Body of pancreas (tissue), 4 donors: ENCODE measurements around the gene TNFAIP8L1. TPM values are rescaled to one million over a fixed set of nuclear protein-coding genes. Genes with fewer than 3 reads are reported as not detected.

Experiments
- ATAC-seq: fragments of 150-250 bp; one replicate; pipeline ENCODE4 v1.9.1; 2016
- DNase-seq, 4 donors: peaks; one replicate each; pipeline ENCODE4 v3.0.0-alpha.2; 2019
- H3K27ac ChIP-seq, 4 donors: fragments of 200-600 bp; sonication (generic); 1 replicate in 3 of 4; 2 replicates in 1 of 4; pipeline versions ENCODE4 v1.5.1 to v1.6.1; 2016 to 2019; ENCODE audit warnings: mild to moderate bottlenecking in 1 of 4, mixed read lengths in 1 of 4, moderate library complexity in 1 of 4
- H3K27me3 ChIP-seq, 2 donors: fragments of 200-600 bp; sonication (generic); one replicate each; pipeline ENCODE4 v1.6.0; 2016; ENCODE audit warnings: mild to moderate bottlenecking in 1 of 2
- H3K36me3 ChIP-seq, 2 donors: fragments of 200-600 bp; sonication (generic); replicated peaks in 1 of 2; 2 replicates each; pipeline ENCODE4 v1.5.1; 2016; ENCODE audit warnings: low read depth in 2 of 2; ENCODE audit not compliant: insufficient read depth in 1 of 2
- H3K4me1 ChIP-seq: fragments of 200-600 bp; sonication (generic); one replicate; pipeline ENCODE4 v1.6.0; 2016
- H3K4me3 ChIP-seq, 2 donors: fragments of 200-600 bp; sonication (generic); 1 replicate in 1 of 2; 2 replicates in 1 of 2; pipeline ENCODE4 v1.5.1; 2016 to 2019
- H3K9me3 ChIP-seq, 3 donors: fragments of 200-600 bp; sonication (generic); 1 replicate in 2 of 3; 2 replicates in 1 of 3; pipeline ENCODE4 v1.5.1; 2016
- POLR2A ChIP-seq, 3 donors: fragments of 450-650 bp; IDR thresholded peaks; one replicate each; pipeline ENCODE4 v1.6.1; 2016; ENCODE audit warnings: antibody characterized with exemption in 3 of 3, mild to moderate bottlenecking in 2 of 3
- WGBS, 2 donors: methylation state at CpG; one replicate each; pipeline ENCODE4 v1.1.5; 2017; 5-methylcytosine and 5-hydroxymethylcytosine counted together
- intact Hi-C: fragments of 100-400 bp; cut with DNase I; formaldehyde crosslinking; loops from one replicate; pipeline ENCODE4 v1.15.1; 2023
- total RNA-seq, 2 donors: library from RNA; depleted of rRNA; stranded (reverse); fragments of >200 nt; gene quantifications; one replicate each; pipeline ENCODE4 v1.1.0, GENCODE V29; 2016
- TF ChIP-seq, protein P1 (sequence below), 7 experiments: fragments of 450-650 bp in 4 of 7; fragments of 200-600 bp in 3 of 7; sonication (generic) in 3 of 7; IDR thresholded peaks; one replicate each; pipeline ENCODE4 v1.5.1; 2016 to 2019; ENCODE audit warnings: antibody characterized with exemption in 7 of 7

The TNFAIP8L1 gene
- total RNA-seq, 2 donors from 2014 or later: 3.4 to 5.3 TPM

DNA sequence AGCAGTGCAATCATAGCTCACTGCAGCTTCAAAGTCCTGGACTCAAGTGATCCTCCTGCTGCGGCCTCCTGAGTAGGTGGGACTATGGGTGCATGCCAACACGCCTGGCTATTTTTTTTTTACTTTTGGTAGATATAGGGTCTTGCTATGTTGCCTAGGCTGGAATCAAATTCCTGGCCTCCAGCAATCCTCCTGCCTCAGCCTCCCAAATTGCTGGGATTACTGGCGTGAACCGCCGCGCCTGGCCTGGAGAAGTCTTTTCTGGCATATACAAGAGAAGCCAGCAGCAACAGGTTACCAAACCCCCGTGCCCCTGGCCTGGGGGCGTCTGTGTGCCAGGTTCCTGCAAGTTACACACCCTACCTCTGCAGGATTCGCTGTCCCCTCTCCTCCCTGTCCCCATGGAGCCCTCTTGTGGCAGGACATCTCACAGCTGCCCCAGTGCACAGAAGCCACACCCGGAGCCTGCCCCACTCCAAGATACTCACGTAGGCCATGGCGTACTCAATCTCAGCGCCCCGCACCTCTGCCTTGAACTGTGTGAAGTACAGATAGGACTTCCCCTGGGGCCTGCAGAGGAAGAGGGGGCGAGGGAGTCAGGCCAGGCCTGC is 21.0 kb downstream of the TNFAIP8L1 start:
- no peak overlapping the region for H3K27ac ChIP-seq
- H3K27me3 ChIP-seq: no peaks in the 10 kb centered on the region
- H3K4me3 ChIP-seq: no peak overlapping the region
- ATAC-seq (no peak), DNase-seq (no peak)
- peaks cover 27 to 43% of the 10 kb centered on the region in 2 donors for H3K36me3 ChIP-seq
- H3K9me3 ChIP-seq: no peaks in the 10 kb centered on the region
- intact Hi-C loops: no loop called here
- TF ChIP-seq, protein P1, sequence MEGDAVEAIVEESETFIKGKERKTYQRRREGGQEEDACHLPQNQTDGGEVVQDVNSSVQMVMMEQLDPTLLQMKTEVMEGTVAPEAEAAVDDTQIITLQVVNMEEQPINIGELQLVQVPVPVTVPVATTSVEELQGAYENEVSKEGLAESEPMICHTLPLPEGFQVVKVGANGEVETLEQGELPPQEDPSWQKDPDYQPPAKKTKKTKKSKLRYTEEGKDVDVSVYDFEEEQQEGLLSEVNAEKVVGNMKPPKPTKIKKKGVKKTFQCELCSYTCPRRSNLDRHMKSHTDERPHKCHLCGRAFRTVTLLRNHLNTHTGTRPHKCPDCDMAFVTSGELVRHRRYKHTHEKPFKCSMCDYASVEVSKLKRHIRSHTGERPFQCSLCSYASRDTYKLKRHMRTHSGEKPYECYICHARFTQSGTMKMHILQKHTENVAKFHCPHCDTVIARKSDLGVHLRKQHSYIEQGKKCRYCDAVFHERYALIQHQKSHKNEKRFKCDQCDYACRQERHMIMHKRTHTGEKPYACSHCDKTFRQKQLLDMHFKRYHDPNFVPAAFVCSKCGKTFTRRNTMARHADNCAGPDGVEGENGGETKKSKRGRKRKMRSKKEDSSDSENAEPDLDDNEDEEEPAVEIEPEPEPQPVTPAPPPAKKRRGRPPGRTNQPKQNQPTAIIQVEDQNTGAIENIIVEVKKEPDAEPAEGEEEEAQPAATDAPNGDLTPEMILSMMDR (IDR thresholded peaks at IDR 0.05): peak in 1 of 7 experiments; percentile 2
- TF ChIP-seq POLR2A (IDR thresholded peaks at IDR 0.05): no peak
- H3K4me1 ChIP-seq: no peaks in the 10 kb centered on the region
- 85 to 93% methylated on average over 10 to 15 of the region's 15 CpGs for WGBS, 2 donors

DNA sequence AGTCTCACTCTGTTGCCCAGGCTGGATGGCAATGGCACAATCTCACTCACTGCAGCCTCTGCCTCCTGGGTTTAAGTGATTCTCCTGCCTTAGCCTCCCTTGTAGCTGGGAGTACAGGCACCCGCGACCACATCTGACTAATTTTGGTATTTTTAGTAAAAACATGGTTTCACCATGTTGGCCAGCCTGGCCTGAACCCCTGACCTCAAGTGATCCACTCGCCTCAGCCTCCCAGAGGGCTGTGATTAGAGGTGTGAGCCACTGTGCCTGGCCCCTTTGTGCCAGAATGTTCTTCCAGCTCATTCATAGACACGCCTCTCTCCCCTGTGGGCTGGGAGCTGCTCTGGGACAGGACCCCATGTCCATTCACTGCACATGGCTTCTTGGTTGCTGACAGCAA is 21.7 kb downstream of the TNFAIP8L1 start:
- intact Hi-C loops: no loop called here

DNA sequence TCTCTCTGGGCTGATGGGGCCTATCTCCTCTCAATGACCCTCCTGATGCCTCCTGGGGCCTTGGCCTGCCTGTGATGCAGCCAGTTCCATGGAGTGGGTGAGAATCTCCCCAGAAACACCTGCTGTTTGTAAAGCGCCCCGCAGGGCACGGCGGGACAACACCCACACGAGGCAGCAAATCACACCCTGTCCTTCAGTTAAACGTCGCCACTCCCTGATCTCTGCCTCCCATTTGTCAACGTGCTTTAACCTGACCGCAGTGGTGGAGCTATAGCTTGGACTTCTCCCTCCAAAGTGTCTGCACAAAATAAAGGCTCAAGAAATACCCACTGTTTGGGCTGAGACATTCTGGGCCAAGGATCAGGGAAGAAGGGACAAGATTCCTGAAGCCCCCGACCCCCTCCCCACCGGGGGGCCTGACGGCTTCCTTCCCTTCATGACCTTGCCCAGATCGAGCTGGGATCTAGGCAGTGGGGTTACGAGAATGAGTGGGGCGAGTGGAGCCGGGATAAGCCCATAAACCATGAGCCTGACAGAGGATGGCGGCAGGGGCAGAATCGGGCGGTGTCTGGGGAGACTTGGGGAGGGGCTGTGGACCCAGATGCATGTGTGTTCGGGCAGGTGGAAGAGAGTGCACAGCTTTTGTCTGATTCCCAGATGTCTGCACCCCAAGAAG is 22.8 kb downstream of the TNFAIP8L1 start:
- TF ChIP-seq, protein P1 (IDR thresholded peaks at IDR 0.05): no peak
- Histone ChIP-seq H3K4me1 (no peaks in the 10 kb centered on the region), H3K4me3 (no peak overlapping the region), H3K9me3 (no peaks in the 10 kb centered on the region), H3K36me3 (peaks cover 27 to 45% of the 10 kb centered on the region in 2 donors), H3K27ac (no peak overlapping the region), H3K27me3 (no peaks in the 10 kb centered on the region)
- DNase-seq: no peak
- ATAC-seq: no peak
- 85 to 97% methylated on average over 6 to 20 of the region's 20 CpGs for WGBS, 2 donors
- intact Hi-C loops: no loop called here

More for the DNA sequence above, 21.7 kb downstream of the TNFAIP8L1 start:
- Histone ChIP-seq H3K4me1 (no peaks in the 10 kb centered on the region), H3K4me3 (no peak overlapping the region), H3K9me3 (no peaks in the 10 kb centered on the region), H3K27me3 (no peaks in the 10 kb centered on the region), H3K27ac (no peak overlapping the region), H3K36me3 (peaks cover 27 to 47% of the 10 kb centered on the region in 2 donors)
- DNase-seq: no peak
- no peak for ATAC-seq
- TF ChIP-seq POLR2A (IDR thresholded peaks at IDR 0.05): no peak
- TF ChIP-seq, protein P1 (IDR thresholded peaks at IDR 0.05): no peak
- 98 to 100% methylated on average over 4 of the region's 4 CpGs for WGBS, 2 donors

DNA sequence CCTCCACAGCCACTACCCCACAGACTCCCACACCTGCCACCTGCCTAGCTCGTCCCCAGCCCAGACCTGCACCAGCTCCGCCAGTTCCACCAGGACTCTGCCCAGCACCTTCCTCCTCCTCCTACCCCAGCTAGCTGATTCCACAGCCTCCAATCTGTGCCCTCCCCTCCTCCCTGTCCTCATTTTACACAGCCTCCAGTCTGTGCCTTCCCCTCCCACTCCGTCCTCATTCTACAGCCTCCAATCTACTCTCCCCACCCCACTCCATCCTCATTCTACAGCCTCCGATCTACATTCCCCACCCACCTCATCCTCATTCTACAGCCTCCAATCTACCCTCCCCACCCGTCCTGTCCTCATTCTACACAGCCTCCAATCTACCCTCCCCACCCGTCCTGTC is 23.5 kb downstream of the TNFAIP8L1 start:
- 84 to 92% methylated on average over 6 of the region's 6 CpGs for WGBS, 2 donors
- Histone ChIP-seq H3K4me1 (no peaks in the 10 kb centered on the region), H3K4me3 (no peak overlapping the region), H3K27ac (no peak overlapping the region), H3K27me3 (no peaks in the 10 kb centered on the region), H3K9me3 (no peaks in the 10 kb centered on the region), H3K36me3 (peaks cover 27 to 41% of the 10 kb centered on the region in 2 donors)
- intact Hi-C loops: no loop called here
- DNase-seq (no peak), ATAC-seq (no peak)
- TF ChIP-seq POLR2A (IDR thresholded peaks at IDR 0.05): no peak
- TF ChIP-seq, protein P1 (IDR thresholded peaks at IDR 0.05): no peak
